GM23338 (cell line): Measurements from ENCODE around the gene CDC42BPA.

Experiments
- CREB1 ChIP-seq: fragments of 250-450 bp; sonication (Bioruptor Pico); IDR thresholded peaks from 2 replicates; pipeline ENCODE4 v1.5.0; 2020; ENCODE audit warnings: low read depth, mild to moderate bottlenecking, moderate library complexity
- EZH2 ChIP-seq: fragments of 200-600 bp; sonication (generic); IDR thresholded peaks from one replicate; pipeline ENCODE4 v1.8.0; 2017; ENCODE audit warnings: antibody characterized with exemption, mild to moderate bottlenecking, low read depth; ENCODE audit not compliant: unreplicated experiment
- EZH2phosphoT487 ChIP-seq: fragments of 200-600 bp; sonication (generic); IDR thresholded peaks from one replicate; pipeline ENCODE4 v1.8.1; 2018; ENCODE audit warnings: antibody characterized with exemption; ENCODE audit not compliant: unreplicated experiment
- JUNB ChIP-seq: IDR thresholded peaks from one replicate; pipeline ENCODE4 v1.6.1; 2016; ENCODE audit warnings: antibody characterized with exemption; ENCODE audit not compliant: unreplicated experiment
- NANOG ChIP-seq: IDR thresholded peaks from 2 replicates; pipeline ENCODE4 v1.6.1; 2016; ENCODE audit warnings: antibody characterized with exemption, borderline replicate concordance
- POLR2AphosphoS5 ChIP-seq: IDR thresholded peaks from 2 replicates; pipeline ENCODE4 v1.6.1; 2016; ENCODE audit warnings: antibody characterized with exemption, low read depth
- STAT1 ChIP-seq: IDR thresholded peaks from one replicate; pipeline ENCODE4 v1.6.1; 2016; ENCODE audit warnings: antibody characterized with exemption; ENCODE audit not compliant: unreplicated experiment
- ZNF114 ChIP-seq: fragments of 250-450 bp; sonication (Bioruptor Pico); IDR thresholded peaks from 2 replicates; pipeline ENCODE4 v1.5.0; 2020; ENCODE audit warnings: mild to moderate bottlenecking, moderate library complexity
- ZNF331 ChIP-seq: fragments of 250-450 bp; sonication (Bioruptor Pico); IDR thresholded peaks from 2 replicates; pipeline ENCODE4 v1.5.0; 2020; ENCODE audit warnings: low read depth, mild to moderate bottlenecking, moderate library complexity
- TF ChIP-seq, protein P1 (sequence below), 2 experiments: fragments of 200-600 bp in 1 of 2; sonication (generic) in 1 of 2; conservative IDR thresholded peaks; 2 replicates each; pipeline versions ENCODE4 v1.5.1 to v1.6.1; 2016 to 2017; ENCODE audit warnings: antibody characterized with exemption in 2 of 2, low read depth in 2 of 2, mild to moderate bottlenecking in 2 of 2, moderate library complexity in 1 of 2
- TF ChIP-seq, protein P2 (sequence below): IDR thresholded peaks from one replicate; pipeline ENCODE4 v1.6.1; 2018; ENCODE audit warnings: antibody characterized with exemption; ENCODE audit not compliant: unreplicated experiment
- TF ChIP-seq, protein P3 (sequence below): IDR thresholded peaks from 2 replicates; pipeline ENCODE4 v1.6.1; 2016; ENCODE audit warnings: antibody characterized with exemption
- TF ChIP-seq, protein P4 (sequence below): fragments of 250-450 bp; sonication (Bioruptor Pico); IDR thresholded peaks from 2 replicates; pipeline ENCODE4 v1.5.0; 2020; ENCODE audit warnings: mild to moderate bottlenecking, moderate library complexity

DNA sequence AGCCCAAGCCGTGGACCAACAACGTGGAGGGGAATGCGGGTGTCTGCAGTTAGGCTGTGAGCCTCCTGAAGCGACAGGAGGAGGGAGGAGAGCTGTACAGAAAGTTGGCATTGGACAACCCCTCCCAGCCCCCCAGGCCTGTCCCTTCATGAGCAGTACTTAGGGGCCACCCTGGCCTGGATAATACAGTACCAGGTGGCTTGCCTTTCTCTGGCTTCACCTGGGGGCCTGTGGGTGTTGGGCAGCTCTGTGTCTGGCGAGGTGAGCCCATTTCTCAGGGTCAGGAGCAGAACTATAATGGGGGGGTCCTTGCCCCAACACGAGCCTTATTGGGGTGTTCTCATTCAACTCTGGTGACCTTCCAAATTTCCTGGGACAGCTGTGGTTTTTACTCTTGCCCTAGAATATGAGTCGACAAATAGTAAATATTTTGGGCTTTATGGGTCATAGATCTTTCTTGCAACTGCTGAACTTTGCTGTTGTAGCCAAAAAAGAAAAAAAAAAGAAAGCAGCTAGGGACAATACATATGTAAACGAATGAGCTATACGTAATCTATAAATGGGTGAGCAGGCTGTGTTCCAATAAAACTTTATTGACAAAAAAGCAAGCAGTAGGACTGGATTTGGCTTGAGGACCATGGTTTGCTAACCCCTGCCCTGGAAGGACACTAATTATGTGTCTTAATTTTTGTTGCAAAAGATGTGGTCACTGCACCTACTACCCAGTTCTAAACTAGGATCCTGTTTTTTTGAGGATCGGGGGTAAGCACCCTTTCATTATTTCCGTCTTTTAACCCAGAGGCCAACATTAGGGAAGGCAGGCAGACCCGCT lies 366.8 kb downstream of the CDC42BPA start:
- TF ChIP-seq, protein P1, sequence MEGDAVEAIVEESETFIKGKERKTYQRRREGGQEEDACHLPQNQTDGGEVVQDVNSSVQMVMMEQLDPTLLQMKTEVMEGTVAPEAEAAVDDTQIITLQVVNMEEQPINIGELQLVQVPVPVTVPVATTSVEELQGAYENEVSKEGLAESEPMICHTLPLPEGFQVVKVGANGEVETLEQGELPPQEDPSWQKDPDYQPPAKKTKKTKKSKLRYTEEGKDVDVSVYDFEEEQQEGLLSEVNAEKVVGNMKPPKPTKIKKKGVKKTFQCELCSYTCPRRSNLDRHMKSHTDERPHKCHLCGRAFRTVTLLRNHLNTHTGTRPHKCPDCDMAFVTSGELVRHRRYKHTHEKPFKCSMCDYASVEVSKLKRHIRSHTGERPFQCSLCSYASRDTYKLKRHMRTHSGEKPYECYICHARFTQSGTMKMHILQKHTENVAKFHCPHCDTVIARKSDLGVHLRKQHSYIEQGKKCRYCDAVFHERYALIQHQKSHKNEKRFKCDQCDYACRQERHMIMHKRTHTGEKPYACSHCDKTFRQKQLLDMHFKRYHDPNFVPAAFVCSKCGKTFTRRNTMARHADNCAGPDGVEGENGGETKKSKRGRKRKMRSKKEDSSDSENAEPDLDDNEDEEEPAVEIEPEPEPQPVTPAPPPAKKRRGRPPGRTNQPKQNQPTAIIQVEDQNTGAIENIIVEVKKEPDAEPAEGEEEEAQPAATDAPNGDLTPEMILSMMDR (conservative IDR thresholded peaks at IDR 0.05; ENCODE audit: low read depth in 2 of 2): no peak
- TF ChIP-seq EZH2 (no peak), JUNB (no peak), ZNF331 (CRISPR knock-in tag) (no peak), EZH2phosphoT487 (no peak), STAT1 (no peak), POLR2AphosphoS5 (no peak), NANOG (no peak), CREB1 (CRISPR knock-in tag) (no peak), ZNF114 (CRISPR knock-in tag) (no peak)
- TF ChIP-seq, protein P2, sequence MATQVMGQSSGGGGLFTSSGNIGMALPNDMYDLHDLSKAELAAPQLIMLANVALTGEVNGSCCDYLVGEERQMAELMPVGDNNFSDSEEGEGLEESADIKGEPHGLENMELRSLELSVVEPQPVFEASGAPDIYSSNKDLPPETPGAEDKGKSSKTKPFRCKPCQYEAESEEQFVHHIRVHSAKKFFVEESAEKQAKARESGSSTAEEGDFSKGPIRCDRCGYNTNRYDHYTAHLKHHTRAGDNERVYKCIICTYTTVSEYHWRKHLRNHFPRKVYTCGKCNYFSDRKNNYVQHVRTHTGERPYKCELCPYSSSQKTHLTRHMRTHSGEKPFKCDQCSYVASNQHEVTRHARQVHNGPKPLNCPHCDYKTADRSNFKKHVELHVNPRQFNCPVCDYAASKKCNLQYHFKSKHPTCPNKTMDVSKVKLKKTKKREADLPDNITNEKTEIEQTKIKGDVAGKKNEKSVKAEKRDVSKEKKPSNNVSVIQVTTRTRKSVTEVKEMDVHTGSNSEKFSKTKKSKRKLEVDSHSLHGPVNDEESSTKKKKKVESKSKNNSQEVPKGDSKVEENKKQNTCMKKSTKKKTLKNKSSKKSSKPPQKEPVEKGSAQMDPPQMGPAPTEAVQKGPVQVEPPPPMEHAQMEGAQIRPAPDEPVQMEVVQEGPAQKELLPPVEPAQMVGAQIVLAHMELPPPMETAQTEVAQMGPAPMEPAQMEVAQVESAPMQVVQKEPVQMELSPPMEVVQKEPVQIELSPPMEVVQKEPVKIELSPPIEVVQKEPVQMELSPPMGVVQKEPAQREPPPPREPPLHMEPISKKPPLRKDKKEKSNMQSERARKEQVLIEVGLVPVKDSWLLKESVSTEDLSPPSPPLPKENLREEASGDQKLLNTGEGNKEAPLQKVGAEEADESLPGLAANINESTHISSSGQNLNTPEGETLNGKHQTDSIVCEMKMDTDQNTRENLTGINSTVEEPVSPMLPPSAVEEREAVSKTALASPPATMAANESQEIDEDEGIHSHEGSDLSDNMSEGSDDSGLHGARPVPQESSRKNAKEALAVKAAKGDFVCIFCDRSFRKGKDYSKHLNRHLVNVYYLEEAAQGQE: no peak
- TF ChIP-seq, protein P3, sequence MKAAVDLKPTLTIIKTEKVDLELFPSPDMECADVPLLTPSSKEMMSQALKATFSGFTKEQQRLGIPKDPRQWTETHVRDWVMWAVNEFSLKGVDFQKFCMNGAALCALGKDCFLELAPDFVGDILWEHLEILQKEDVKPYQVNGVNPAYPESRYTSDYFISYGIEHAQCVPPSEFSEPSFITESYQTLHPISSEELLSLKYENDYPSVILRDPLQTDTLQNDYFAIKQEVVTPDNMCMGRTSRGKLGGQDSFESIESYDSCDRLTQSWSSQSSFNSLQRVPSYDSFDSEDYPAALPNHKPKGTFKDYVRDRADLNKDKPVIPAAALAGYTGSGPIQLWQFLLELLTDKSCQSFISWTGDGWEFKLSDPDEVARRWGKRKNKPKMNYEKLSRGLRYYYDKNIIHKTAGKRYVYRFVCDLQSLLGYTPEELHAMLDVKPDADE: no peak
- TF ChIP-seq, protein P4, sequence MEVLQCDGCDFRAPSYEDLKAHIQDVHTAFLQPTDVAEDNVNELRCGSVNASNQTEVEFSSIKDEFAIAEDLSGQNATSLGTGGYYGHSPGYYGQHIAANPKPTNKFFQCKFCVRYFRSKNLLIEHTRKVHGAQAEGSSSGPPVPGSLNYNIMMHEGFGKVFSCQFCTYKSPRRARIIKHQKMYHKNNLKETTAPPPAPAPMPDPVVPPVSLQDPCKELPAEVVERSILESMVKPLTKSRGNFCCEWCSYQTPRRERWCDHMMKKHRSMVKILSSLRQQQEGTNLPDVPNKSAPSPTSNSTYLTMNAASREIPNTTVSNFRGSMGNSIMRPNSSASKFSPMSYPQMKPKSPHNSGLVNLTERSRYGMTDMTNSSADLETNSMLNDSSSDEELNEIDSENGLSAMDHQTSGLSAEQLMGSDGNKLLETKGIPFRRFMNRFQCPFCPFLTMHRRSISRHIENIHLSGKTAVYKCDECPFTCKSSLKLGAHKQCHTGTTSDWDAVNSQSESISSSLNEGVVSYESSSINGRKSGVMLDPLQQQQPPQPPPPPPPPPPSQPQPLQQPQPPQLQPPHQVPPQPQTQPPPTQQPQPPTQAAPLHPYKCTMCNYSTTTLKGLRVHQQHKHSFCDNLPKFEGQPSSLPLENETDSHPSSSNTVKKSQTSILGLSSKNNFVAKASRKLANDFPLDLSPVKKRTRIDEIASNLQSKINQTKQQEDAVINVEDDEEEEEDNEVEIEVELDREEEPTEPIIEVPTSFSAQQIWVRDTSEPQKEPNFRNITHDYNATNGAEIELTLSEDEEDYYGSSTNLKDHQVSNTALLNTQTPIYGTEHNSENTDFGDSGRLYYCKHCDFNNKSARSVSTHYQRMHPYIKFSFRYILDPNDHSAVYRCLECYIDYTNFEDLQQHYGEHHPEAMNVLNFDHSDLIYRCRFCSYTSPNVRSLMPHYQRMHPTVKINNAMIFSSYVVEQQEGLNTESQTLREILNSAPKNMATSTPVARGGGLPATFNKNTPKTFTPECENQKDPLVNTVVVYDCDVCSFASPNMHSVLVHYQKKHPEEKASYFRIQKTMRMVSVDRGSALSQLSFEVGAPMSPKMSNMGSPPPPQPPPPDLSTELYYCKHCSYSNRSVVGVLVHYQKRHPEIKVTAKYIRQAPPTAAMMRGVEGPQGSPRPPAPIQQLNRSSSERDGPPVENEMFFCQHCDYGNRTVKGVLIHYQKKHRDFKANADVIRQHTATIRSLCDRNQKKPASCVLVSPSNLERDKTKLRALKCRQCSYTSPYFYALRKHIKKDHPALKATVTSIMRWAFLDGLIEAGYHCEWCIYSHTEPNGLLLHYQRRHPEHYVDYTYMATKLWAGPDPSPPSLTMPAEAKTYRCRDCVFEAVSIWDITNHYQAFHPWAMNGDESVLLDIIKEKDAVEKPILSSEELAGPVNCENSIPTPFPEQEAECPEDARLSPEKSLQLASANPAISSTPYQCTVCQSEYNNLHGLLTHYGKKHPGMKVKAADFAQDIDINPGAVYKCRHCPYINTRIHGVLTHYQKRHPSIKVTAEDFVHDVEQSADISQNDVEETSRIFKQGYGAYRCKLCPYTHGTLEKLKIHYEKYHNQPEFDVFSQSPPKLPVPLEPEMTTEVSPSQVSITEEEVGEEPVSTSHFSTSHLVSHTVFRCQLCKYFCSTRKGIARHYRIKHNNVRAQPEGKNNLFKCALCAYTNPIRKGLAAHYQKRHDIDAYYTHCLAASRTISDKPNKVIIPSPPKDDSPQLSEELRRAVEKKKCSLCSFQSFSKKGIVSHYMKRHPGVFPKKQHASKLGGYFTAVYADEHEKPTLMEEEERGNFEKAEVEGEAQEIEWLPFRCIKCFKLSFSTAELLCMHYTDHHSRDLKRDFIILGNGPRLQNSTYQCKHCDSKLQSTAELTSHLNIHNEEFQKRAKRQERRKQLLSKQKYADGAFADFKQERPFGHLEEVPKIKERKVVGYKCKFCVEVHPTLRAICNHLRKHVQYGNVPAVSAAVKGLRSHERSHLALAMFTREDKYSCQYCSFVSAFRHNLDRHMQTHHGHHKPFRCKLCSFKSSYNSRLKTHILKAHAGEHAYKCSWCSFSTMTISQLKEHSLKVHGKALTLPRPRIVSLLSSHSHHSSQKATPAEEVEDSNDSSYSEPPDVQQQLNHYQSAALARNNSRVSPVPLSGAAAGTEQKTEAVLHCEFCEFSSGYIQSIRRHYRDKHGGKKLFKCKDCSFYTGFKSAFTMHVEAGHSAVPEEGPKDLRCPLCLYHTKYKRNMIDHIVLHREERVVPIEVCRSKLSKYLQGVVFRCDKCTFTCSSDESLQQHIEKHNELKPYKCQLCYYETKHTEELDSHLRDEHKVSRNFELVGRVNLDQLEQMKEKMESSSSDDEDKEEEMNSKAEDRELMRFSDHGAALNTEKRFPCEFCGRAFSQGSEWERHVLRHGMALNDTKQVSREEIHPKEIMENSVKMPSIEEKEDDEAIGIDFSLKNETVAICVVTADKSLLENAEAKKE: no peak
